PC-9 (cell line): ENCODE results near the gene PLEKHA7.

Experiments used
- EZH2 ChIP-seq: fragments of 200-600 bp; sonication (generic); IDR thresholded peaks from 2 replicates; pipeline ENCODE4 v1.8.0; 2017; ENCODE audit warnings: antibody characterized with exemption, low read depth
- TF ChIP-seq, protein P1 (sequence below): fragments of 200-600 bp; sonication (generic); conservative IDR thresholded peaks from 2 replicates; pipeline ENCODE4 v1.6.1; 2017; ENCODE audit warnings: mixed run types, antibody characterized with exemption, mild to moderate bottlenecking, moderate library complexity

DNA sequence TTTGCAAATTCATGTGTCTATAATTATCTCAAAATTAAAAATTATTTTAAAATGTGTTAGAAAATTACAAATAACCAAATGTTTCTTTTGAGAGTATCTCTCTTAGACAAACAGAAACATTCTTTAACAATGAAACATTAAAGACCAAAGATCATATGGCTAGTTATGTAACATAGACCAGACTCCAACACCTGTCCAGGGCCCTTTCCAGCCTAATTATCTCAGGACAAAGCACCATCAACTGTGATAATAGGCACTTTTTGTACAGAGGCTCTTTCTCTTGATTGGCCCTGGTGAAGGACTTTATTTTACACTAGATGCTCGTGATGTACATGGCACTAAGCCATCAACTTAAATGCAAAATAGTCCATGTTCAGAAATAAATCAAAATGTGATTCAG is 5.0 kb upstream of the PLEKHA7 start:
- TF ChIP-seq, protein P1, sequence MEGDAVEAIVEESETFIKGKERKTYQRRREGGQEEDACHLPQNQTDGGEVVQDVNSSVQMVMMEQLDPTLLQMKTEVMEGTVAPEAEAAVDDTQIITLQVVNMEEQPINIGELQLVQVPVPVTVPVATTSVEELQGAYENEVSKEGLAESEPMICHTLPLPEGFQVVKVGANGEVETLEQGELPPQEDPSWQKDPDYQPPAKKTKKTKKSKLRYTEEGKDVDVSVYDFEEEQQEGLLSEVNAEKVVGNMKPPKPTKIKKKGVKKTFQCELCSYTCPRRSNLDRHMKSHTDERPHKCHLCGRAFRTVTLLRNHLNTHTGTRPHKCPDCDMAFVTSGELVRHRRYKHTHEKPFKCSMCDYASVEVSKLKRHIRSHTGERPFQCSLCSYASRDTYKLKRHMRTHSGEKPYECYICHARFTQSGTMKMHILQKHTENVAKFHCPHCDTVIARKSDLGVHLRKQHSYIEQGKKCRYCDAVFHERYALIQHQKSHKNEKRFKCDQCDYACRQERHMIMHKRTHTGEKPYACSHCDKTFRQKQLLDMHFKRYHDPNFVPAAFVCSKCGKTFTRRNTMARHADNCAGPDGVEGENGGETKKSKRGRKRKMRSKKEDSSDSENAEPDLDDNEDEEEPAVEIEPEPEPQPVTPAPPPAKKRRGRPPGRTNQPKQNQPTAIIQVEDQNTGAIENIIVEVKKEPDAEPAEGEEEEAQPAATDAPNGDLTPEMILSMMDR = no peak
- no peak for TF ChIP-seq EZH2
